HepG2 (cell line): ENCODE measurements around the gene UBXN2A. TPM values are rescaled to one million over a fixed set of nuclear protein-coding genes. Genes with fewer than 3 reads are reported as not detected.
A peak's percentile ranks its signal among the peaks of the same experiment; 100 is the strongest.

Experiments used
- HDAC1 ChIP-seq: sonication (generic); formaldehyde crosslinking; IDR thresholded peaks from 2 replicates; pipeline ENCODE4 v1.5.1; 2020; ENCODE audit warnings: mild to moderate bottlenecking, missing genetic modification reagents
- KDM3A ChIP-seq: IDR thresholded peaks from 2 replicates; pipeline ENCODE4 v1.6.1; 2018; ENCODE audit warnings: low read depth, missing compliant biosample characterization
- KMT2B ChIP-seq: IDR thresholded peaks from 2 replicates; pipeline ENCODE4 v1.6.1; 2016; ENCODE audit warnings: missing genetic modification reagents, missing compliant biosample characterization
- PRMT3 ChIP-seq: sonication (generic); formaldehyde crosslinking; IDR thresholded peaks from 2 replicates; pipeline ENCODE4 v1.8.1; 2022; ENCODE audit warnings: low read depth, mild to moderate bottlenecking, moderate library complexity, missing genetic modification reagents, borderline replicate concordance
- ZNF543 ChIP-seq: sonication (generic); formaldehyde crosslinking; IDR thresholded peaks from 2 replicates; pipeline ENCODE4 v1.4.0; 2020; ENCODE audit warnings: mild to moderate bottlenecking, missing genetic modification reagents
- ZNF570 ChIP-seq: sonication (generic); formaldehyde crosslinking; IDR thresholded peaks from 2 replicates; pipeline ENCODE4 v1.4.0; 2020; ENCODE audit warnings: mild to moderate bottlenecking, missing genetic modification reagents, borderline replicate concordance
- ZNF607 ChIP-seq: sonication (generic); formaldehyde crosslinking; IDR thresholded peaks from 2 replicates; pipeline ENCODE4 v1.5.1; 2020; ENCODE audit warnings: missing genetic modification reagents, mild to moderate bottlenecking, borderline replicate concordance
- ZNF781 ChIP-seq: sonication (generic); formaldehyde crosslinking; IDR thresholded peaks from 2 replicates; pipeline ENCODE4 v1.5.1; 2020; ENCODE audit warnings: borderline replicate concordance, mild to moderate bottlenecking, missing genetic modification reagents; ENCODE audit errors: not compliant biosample characterization
- ZSCAN20 ChIP-seq: sonication (generic); formaldehyde crosslinking; IDR thresholded peaks from 2 replicates; pipeline ENCODE4 v1.4.0; 2020; ENCODE audit warnings: missing genetic modification reagents, mild to moderate bottlenecking, borderline replicate concordance
- polyA plus RNA-seq, 8 experiments: library from polyadenylated mRNA; depleted of rRNA in 3 of 8; stranded (reverse) in 7 of 8; unstranded in 1 of 8; fragments of >200 nt; fragmentation: Illumina TruSeq in 4 of 8; extraction: Trizol in 4 of 8; gene quantifications; 2 replicates each; pipeline versions ENCODE4 v1.2.1 to v1.2.3, GENCODE V29; 2011 to 2016; ENCODE audit warnings: low read depth in 4 of 8, missing spikeins in 1 of 8, mixed read lengths in 1 of 8; ENCODE audit not compliant: insufficient read depth in 1 of 8
- total RNA-seq, 5 experiments: library from RNA; depleted of rRNA; stranded (reverse); fragments of >200 nt; fragmentation: Illumina TruSeq; extraction: Trizol; gene quantifications; 2 replicates each; pipeline ENCODE4 v1.2.3, GENCODE V29; 2016; ENCODE audit warnings: low read depth in 1 of 5
- TF ChIP-seq, protein P1 (sequence below): sonication (generic); formaldehyde crosslinking; IDR thresholded peaks from 2 replicates; pipeline ENCODE4 v1.4.0; 2020; ENCODE audit warnings: missing genetic modification reagents, borderline replicate concordance
- TF ChIP-seq, protein P2 (sequence below): sonication (generic); formaldehyde crosslinking; IDR thresholded peaks from 2 replicates; pipeline ENCODE4 v1.8.1; 2022; ENCODE audit warnings: mild to moderate bottlenecking, missing genetic modification reagents
- TF ChIP-seq, protein P3 (sequence below): sonication (generic); formaldehyde crosslinking; IDR thresholded peaks from 2 replicates; pipeline ENCODE4 v1.5.1; 2020; ENCODE audit warnings: mild to moderate bottlenecking, missing genetic modification reagents, moderate library complexity
- TF ChIP-seq, protein P4 (sequence below): sonication (generic); formaldehyde crosslinking; IDR thresholded peaks from 2 replicates; pipeline ENCODE4 v1.9.0; 2021; ENCODE audit warnings: mild to moderate bottlenecking, missing genetic modification reagents

Gene UBXN2A
- total and polyA plus RNA-seq, 2 of the 13 experiments (the other 11 are each of a cell fraction or from before 2014, with no cell fraction given) = 8.3 to 20.9 TPM

DNA sequence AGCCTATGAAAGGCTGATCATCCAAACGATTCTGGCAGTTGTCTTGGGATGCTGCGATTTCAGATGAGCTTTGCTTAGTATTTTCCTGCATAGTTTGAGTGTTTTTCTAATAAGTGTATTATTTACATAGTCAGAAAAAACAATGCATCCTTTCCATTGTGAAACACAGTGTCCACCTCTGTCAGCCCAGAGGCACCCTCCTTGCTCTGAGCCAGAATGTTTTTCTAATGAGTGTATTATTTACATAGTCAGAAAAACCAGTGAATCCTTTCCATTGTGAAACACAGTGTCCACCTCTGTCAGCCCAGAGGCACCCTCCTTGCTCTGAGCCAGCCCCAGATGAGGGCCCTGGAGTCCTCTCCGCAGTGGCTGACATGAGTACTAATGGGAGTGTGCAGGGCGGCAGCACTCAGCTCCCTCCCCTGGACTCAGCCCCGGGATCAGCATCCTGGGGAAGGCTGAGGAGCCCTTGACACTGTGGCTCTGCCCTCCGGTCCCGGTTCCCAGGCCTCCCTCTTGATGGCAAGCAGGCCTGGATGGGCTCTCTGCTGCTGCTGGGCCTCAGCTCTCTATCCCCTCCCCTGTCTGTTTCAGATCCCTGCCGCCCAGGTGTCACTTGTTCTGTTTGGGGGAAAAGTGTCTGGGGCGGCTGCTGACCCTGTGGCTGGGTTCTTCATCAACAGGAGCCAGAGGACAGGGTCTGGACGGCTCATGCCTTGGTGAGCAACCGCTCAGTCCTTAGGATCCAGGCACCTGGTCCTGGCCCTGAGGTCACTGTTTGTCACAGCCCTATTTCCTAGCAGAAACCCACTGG, 75.5 kb downstream of the UBXN2A start (continued):
- TF ChIP-seq ZNF543 (CRISPR knock-in tag) (peak; percentile 85), HDAC1 (peak; percentile 87), ZNF781 (no peak), ZSCAN20 (CRISPR knock-in tag) (no peak), PRMT3 (no peak), KMT2B (CRISPR knock-in tag) (peak; percentile 19), KDM3A (CRISPR knock-in tag) (no peak), ZNF570 (no peak), ZNF607 (CRISPR knock-in tag) (no peak; the same call in 1 of the 2 replicates)
- TF ChIP-seq, protein P1, sequence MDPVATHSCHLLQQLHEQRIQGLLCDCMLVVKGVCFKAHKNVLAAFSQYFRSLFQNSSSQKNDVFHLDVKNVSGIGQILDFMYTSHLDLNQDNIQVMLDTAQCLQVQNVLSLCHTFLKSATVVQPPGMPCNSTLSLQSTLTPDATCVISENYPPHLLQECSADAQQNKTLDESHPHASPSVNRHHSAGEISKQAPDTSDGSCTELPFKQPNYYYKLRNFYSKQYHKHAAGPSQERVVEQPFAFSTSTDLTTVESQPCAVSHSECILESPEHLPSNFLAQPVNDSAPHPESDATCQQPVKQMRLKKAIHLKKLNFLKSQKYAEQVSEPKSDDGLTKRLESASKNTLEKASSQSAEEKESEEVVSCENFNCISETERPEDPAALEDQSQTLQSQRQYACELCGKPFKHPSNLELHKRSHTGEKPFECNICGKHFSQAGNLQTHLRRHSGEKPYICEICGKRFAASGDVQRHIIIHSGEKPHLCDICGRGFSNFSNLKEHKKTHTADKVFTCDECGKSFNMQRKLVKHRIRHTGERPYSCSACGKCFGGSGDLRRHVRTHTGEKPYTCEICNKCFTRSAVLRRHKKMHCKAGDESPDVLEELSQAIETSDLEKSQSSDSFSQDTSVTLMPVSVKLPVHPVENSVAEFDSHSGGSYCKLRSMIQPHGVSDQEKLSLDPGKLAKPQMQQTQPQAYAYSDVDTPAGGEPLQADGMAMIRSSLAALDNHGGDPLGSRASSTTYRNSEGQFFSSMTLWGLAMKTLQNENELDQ (CRISPR knock-in tag) = 0 out of 2 replicates have a peak, but pooled peaks have one; percentile 8
- TF ChIP-seq, protein P2, sequence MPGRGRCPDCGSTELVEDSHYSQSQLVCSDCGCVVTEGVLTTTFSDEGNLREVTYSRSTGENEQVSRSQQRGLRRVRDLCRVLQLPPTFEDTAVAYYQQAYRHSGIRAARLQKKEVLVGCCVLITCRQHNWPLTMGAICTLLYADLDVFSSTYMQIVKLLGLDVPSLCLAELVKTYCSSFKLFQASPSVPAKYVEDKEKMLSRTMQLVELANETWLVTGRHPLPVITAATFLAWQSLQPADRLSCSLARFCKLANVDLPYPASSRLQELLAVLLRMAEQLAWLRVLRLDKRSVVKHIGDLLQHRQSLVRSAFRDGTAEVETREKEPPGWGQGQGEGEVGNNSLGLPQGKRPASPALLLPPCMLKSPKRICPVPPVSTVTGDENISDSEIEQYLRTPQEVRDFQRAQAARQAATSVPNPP = no peak
- TF ChIP-seq, protein P3, sequence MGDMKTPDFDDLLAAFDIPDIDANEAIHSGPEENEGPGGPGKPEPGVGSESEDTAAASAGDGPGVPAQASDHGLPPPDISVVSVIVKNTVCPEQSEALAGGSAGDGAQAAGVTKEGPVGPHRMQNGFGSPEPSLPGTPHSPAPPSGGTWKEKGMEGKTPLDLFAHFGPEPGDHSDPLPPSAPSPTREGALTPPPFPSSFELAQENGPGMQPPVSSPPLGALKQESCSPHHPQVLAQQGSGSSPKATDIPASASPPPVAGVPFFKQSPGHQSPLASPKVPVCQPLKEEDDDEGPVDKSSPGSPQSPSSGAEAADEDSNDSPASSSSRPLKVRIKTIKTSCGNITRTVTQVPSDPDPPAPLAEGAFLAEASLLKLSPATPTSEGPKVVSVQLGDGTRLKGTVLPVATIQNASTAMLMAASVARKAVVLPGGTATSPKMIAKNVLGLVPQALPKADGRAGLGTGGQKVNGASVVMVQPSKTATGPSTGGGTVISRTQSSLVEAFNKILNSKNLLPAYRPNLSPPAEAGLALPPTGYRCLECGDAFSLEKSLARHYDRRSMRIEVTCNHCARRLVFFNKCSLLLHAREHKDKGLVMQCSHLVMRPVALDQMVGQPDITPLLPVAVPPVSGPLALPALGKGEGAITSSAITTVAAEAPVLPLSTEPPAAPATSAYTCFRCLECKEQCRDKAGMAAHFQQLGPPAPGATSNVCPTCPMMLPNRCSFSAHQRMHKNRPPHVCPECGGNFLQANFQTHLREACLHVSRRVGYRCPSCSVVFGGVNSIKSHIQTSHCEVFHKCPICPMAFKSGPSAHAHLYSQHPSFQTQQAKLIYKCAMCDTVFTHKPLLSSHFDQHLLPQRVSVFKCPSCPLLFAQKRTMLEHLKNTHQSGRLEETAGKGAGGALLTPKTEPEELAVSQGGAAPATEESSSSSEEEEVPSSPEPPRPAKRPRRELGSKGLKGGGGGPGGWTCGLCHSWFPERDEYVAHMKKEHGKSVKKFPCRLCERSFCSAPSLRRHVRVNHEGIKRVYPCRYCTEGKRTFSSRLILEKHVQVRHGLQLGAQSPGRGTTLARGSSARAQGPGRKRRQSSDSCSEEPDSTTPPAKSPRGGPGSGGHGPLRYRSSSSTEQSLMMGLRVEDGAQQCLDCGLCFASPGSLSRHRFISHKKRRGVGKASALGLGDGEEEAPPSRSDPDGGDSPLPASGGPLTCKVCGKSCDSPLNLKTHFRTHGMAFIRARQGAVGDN = peak; percentile 88
- TF ChIP-seq, protein P4, sequence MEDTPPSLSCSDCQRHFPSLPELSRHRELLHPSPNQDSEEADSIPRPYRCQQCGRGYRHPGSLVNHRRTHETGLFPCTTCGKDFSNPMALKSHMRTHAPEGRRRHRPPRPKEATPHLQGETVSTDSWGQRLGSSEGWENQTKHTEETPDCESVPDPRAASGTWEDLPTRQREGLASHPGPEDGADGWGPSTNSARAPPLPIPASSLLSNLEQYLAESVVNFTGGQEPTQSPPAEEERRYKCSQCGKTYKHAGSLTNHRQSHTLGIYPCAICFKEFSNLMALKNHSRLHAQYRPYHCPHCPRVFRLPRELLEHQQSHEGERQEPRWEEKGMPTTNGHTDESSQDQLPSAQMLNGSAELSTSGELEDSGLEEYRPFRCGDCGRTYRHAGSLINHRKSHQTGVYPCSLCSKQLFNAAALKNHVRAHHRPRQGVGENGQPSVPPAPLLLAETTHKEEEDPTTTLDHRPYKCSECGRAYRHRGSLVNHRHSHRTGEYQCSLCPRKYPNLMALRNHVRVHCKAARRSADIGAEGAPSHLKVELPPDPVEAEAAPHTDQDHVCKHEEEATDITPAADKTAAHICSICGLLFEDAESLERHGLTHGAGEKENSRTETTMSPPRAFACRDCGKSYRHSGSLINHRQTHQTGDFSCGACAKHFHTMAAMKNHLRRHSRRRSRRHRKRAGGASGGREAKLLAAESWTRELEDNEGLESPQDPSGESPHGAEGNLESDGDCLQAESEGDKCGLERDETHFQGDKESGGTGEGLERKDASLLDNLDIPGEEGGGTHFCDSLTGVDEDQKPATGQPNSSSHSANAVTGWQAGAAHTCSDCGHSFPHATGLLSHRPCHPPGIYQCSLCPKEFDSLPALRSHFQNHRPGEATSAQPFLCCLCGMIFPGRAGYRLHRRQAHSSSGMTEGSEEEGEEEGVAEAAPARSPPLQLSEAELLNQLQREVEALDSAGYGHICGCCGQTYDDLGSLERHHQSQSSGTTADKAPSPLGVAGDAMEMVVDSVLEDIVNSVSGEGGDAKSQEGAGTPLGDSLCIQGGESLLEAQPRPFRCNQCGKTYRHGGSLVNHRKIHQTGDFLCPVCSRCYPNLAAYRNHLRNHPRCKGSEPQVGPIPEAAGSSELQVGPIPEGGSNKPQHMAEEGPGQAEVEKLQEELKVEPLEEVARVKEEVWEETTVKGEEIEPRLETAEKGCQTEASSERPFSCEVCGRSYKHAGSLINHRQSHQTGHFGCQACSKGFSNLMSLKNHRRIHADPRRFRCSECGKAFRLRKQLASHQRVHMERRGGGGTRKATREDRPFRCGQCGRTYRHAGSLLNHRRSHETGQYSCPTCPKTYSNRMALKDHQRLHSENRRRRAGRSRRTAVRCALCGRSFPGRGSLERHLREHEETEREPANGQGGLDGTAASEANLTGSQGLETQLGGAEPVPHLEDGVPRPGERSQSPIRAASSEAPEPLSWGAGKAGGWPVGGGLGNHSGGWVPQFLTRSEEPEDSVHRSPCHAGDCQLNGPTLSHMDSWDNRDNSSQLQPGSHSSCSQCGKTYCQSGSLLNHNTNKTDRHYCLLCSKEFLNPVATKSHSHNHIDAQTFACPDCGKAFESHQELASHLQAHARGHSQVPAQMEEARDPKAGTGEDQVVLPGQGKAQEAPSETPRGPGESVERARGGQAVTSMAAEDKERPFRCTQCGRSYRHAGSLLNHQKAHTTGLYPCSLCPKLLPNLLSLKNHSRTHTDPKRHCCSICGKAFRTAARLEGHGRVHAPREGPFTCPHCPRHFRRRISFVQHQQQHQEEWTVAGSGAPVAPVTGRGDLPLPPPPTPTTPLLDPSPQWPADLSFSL (CRISPR knock-in tag) = no peak
